Effector memory CD8-positive, alpha-beta T cell (primary cell): ENCODE data around the gene KCNAB1.

Experiments
- ATAC-seq: fragments of 150-1000 bp; cut with Tn5 transposase; replicated peaks from 2 replicates; pipeline ENCODE4 v1.10.0; 2021; ENCODE audit warnings: mild to moderate bottlenecking, moderate library complexity
- DNase-seq, 3 experiments: peaks; one replicate each; pipeline ENCODE4 v3.0.0; 2021
- H3K27ac Mint-ChIP-seq, 2 donors: one replicate each; pipeline ENCODE4 v1.8.0; 2022; ENCODE audit warnings: mild to moderate bottlenecking in 2 of 2, mixed read lengths in 2 of 2, moderate library complexity in 2 of 2
- H3K27me3 Mint-ChIP-seq, 2 donors: one replicate each; pipeline ENCODE4 v1.8.0; 2022; ENCODE audit warnings: mixed read lengths in 2 of 2
- H3K36me3 Mint-ChIP-seq: one replicate; pipeline ENCODE4 v1.8.0; 2022; ENCODE audit warnings: mild to moderate bottlenecking, moderate library complexity, mixed read lengths; ENCODE audit not compliant: insufficient read depth
- H3K4me1 Mint-ChIP-seq, 2 donors: one replicate each; pipeline ENCODE4 v1.8.0; 2022; ENCODE audit warnings: low read depth in 2 of 2, mixed read lengths in 2 of 2
- H3K4me3 Mint-ChIP-seq, 2 donors: one replicate each; pipeline ENCODE4 v1.8.0; 2022; ENCODE audit warnings: mild to moderate bottlenecking in 2 of 2, mixed read lengths in 2 of 2, moderate library complexity in 2 of 2
- H3K9me3 Mint-ChIP-seq, 2 donors: one replicate each; pipeline ENCODE4 v1.8.0; 2022; ENCODE audit warnings: mixed read lengths in 2 of 2

The KCNAB1 gene

DNA sequence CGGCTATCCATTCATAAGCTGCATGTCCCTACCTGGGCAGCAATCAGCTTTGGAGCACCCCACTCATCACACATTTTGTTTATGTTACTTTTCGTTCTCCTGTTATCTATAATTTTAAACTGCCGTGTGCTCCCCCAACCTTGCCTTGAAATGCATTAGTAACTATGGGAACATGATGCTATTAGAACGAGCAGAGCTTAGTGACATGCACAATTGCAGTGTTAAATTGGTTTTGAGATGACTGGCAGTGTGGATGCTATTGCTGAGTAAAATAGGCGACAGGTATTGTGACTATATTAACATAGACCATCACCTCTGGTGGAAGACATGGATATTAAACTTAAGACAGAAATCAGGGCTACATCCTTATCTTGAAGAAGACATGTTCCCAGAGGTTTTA lies 191.6 kb downstream of the KCNAB1 start:
- no peak for ATAC-seq
- H3K36me3 Mint-ChIP-seq, result no peaks in the 10 kb centered on the region
- H3K27ac Mint-ChIP-seq, result no peak overlapping the region
- H3K4me3 Mint-ChIP-seq, result no peak overlapping the region
- no peaks in the 10 kb centered on the region for H3K9me3 Mint-ChIP-seq
- no peak for DNase-seq
- peaks cover 25 to 26% of the 10 kb centered on the region in 2 donors for H3K27me3 Mint-ChIP-seq
- no peaks in the 10 kb centered on the region for H3K4me1 Mint-ChIP-seq

DNA sequence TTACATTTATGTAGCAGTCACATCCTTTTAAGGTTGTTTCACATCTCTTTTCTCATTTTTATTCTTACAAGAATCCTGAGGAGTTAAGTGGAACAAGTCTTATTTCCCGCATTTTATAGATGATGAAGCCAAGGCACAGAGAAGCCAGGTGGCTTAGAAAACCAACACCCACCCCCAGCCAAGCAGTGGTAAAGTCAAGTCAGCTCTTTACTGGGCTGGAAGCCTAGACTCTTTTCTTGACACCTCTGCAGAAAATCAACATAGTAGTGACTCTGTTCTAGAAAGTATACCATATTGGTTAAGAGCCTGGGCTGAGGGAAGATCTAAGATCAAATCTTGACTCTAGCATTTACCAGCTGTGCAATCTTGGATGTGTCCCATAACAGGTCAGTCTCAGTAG lies 195.7 kb downstream of the KCNAB1 start:
- peaks cover 11 to 23% of the 10 kb centered on the region in 2 donors for H3K27me3 Mint-ChIP-seq
- no peaks in the 10 kb centered on the region for H3K4me1 Mint-ChIP-seq
- no peak for ATAC-seq
- no peak for DNase-seq
- no peak overlapping the region for H3K4me3 Mint-ChIP-seq
- H3K9me3 Mint-ChIP-seq, result no peaks in the 10 kb centered on the region
- H3K27ac Mint-ChIP-seq, result no peak overlapping the region
- H3K36me3 Mint-ChIP-seq, result no peaks in the 10 kb centered on the region

DNA sequence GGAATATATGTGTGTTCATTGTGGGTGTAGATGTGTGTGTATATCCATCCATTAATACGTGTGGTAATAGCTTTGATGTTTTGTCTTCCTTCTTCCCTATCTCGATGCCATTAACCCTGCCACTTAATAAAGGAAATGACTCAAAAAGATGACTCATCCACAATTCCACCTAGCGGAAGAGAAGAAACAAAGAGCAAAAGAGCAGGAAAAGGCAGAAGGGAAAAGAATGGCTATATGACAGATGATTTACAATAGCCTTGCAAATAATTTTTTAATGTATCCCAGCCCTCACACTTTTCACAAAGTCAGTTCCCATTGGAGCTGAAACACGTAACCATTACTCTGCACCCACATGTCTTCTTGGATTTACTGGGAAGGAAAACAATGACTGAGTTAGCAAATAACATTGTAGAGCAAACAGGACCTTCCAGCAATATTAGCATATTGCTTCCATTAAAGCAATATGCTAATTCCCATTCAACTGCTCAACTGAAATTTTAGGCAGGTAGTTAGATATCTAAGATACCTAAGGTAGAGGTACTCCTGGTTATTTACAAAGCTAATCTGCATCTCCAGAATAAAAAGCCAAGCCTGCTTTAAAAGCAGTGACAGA lies 197.2 kb downstream of the KCNAB1 start:
- ATAC-seq, result no peak
- H3K4me1 Mint-ChIP-seq, result no peaks in the 10 kb centered on the region
- no peaks in the 10 kb centered on the region for H3K9me3 Mint-ChIP-seq
- no peak overlapping the region for H3K27ac Mint-ChIP-seq
- peaks cover 7 to 12% of the 10 kb centered on the region in 2 donors for H3K27me3 Mint-ChIP-seq
- H3K4me3 Mint-ChIP-seq, result no peak overlapping the region
- no peak for DNase-seq
- H3K36me3 Mint-ChIP-seq, result no peaks in the 10 kb centered on the region

DNA sequence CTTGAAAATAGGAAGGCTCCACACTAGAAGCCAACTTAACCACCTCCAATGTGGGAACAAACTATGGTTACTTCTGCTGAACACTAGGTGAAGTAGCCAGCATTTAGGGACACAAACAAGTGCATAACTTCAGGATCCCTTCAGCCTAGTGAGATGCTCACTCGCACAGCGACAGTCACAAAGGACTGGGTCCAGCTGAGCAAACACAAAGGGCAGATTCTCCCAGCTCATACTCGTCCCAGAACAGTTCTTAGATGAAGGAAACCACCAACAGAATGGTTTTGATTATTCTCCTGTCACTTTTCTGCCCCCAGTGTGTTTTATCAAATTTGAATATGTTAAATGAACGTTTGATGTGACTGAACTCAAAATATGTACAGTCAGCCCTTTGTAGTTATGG lies 201.6 kb downstream of the KCNAB1 start:
- Mint-ChIP-seq H3K27me3 (peaks cover 21 to 26% of the 10 kb centered on the region in 2 donors), H3K4me3 (no peak overlapping the region), H3K27ac (no peak overlapping the region), H3K4me1 (no peaks in the 10 kb centered on the region), H3K9me3 (no peaks in the 10 kb centered on the region), H3K36me3 (no peaks in the 10 kb centered on the region)
- DNase-seq (no peak), ATAC-seq (no peak)

DNA sequence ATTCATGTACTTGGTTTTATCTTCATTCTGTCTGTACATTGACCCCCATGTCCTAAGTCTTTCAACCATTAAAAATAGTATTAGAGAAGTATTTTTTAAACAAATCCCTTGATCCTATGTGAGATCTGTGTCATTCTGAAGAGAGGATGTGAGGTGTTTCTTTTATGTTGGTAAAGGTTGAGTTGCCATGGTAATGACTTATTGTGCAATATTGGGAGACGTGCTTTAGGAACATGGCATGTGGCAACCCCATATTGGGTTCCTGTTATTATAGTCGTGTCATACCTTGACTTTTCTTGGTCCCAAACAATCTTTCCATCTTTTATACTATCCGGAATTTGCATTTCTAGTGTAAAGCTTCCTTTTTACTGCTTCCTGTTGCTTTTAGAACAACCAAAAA lies 203.1 kb downstream of the KCNAB1 start:
- no peak overlapping the region for H3K4me3 Mint-ChIP-seq
- DNase-seq (no peak), ATAC-seq (no peak)
- peaks cover 29 to 31% of the 10 kb centered on the region in 2 donors for H3K27me3 Mint-ChIP-seq
- no peaks in the 10 kb centered on the region for H3K9me3 Mint-ChIP-seq
- H3K36me3 Mint-ChIP-seq, result no peaks in the 10 kb centered on the region
- no peaks in the 10 kb centered on the region for H3K4me1 Mint-ChIP-seq
- H3K27ac Mint-ChIP-seq, result no peak overlapping the region

DNA sequence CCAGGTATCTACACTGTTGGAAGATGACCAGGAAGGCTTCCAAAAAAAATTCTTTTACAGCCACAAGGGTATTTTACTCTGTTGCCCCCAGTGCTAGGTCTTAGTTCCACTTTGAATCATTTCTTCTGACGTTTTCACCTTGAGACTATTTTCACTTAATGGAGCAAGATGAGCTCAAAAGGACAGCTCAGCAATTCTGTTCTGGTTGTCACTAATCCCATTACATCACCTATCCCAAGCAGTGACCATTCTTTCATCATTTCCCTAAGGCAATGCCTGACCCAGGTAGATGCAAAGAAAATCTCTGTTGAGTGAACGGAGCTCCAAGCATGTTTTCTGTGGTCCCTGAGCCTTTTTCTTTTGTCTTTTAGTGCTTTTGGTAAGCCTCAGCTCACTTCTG lies 210.0 kb downstream of the KCNAB1 start:
- H3K4me1 Mint-ChIP-seq, result no peaks in the 10 kb centered on the region
- DNase-seq (no peak), ATAC-seq (no peak)
- H3K27ac Mint-ChIP-seq, result no peak overlapping the region
- H3K4me3 Mint-ChIP-seq, result no peak overlapping the region
- no peaks in the 10 kb centered on the region for H3K36me3 Mint-ChIP-seq
- H3K9me3 Mint-ChIP-seq, result no peaks in the 10 kb centered on the region
- peaks cover 48 to 53% of the 10 kb centered on the region in 2 donors for H3K27me3 Mint-ChIP-seq

DNA sequence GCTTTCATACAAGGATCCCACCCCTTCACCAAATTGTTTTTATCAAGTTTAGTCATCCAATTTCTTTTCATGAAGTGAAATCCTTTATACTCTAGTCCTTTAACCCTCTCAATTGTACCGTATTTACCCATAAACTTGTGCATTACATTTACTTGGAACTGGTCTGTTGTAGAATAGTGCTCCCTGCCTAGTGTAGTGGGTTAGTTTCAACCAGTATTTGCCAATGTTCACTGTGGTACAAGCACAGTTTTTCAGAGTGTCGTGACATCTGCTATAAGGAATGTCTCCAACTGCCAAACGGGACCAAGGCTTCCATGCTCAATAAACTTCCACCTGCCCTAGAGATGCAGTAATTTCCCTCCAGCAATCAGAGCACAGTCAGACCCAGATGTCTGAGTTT lies 211.9 kb downstream of the KCNAB1 start:
- Mint-ChIP-seq H3K27ac (no peak overlapping the region), H3K9me3 (no peaks in the 10 kb centered on the region), H3K4me3 (no peak overlapping the region), H3K36me3 (no peaks in the 10 kb centered on the region), H3K4me1 (no peaks in the 10 kb centered on the region), H3K27me3 (peaks cover 36 to 44% of the 10 kb centered on the region in 2 donors)
- no peak for DNase-seq
- ATAC-seq, result no peak

DNA sequence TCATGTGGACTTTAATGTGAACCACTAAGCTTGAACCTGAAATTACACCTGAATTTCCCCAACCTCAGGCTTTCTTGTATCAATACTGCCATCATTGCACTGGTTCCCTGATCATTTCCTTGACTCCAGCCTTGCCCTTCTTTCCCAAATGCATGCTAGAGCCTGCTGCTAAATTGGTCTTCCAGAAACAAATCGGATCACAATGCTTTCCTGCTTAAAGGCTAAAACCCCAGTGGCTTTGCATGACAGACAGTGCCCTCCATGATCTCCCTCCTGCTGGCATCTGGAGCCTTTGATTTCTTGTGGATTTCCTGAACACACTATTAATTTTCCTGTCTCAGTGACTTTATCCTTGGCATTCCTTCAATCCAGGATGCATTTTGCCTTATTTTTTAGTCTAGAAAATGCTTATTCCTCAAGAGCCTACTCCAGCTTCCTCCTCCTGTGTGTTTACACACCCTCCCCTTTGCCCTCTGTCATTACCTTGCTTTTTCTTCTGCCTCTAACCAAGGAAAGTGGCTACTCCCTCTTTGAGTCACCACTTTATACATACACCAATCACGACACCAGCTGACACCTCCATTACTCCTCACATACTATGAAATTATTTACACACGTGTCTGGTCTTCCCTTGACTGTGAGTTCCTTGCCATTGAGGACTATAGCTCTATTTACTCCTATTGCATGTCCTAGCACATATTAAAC lies 214.6 kb downstream of the KCNAB1 start:
- peaks cover 27 to 41% of the 10 kb centered on the region in 2 donors for H3K27me3 Mint-ChIP-seq
- DNase-seq (no peak), ATAC-seq (no peak)
- no peaks in the 10 kb centered on the region for H3K4me1 Mint-ChIP-seq
- H3K9me3 Mint-ChIP-seq, result no peaks in the 10 kb centered on the region
- no peaks in the 10 kb centered on the region for H3K36me3 Mint-ChIP-seq
- H3K27ac Mint-ChIP-seq, result no peak overlapping the region
- no peak overlapping the region for H3K4me3 Mint-ChIP-seq

DNA sequence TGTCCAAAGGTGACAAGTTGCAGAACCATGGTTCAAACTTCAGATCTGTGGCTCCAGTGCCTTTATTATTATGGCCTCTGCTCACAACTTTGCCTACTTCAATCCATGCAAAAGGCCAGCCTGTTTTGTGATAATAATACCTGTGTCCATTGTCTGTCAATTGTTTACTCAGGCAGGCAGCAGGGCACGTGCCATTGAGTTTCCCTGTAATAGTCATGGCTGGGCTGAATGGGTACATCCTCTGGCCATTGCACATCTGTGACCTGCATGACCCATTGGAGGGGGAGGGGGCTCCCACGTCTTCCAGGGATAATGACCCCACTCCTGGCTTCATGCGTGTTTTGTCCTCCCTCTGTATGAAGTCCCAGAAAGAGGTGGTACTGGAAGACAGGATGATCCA lies 219.1 kb downstream of the KCNAB1 start:
- Mint-ChIP-seq H3K27ac (no peak overlapping the region), H3K36me3 (no peaks in the 10 kb centered on the region), H3K4me1 (peaks cover 0 to 4% of the 10 kb centered on the region in 2 donors), H3K9me3 (no peaks in the 10 kb centered on the region), H3K27me3 (peaks cover 32 to 80% of the 10 kb centered on the region in 2 donors), H3K4me3 (no peak overlapping the region)
- ATAC-seq, result no peak
- DNase-seq, result no peak

DNA sequence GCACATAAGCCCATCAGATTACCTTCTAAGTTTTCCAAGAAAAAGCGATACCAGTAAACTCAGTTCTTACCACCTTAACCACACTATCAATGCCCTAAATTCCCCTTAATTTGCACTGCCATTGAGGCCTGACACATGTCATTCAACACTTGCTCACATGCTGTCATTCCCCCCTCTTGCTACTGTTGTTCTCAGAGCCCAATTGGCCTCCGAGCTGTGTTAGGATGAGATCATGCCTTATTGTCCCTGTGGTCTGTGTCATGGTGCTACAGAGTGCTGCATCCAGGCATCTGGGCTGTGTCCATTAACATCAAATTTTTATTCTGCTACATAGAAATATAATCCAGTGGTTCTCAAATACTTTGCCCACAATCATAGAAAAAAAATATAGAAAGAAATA lies 221.0 kb downstream of the KCNAB1 start:
- H3K4me3 Mint-ChIP-seq, result no peak overlapping the region
- no peaks in the 10 kb centered on the region for H3K9me3 Mint-ChIP-seq
- no peak for ATAC-seq
- no peak for DNase-seq
- H3K4me1 Mint-ChIP-seq, result peaks cover 0 to 4% of the 10 kb centered on the region in 2 donors
- no peaks in the 10 kb centered on the region for H3K36me3 Mint-ChIP-seq
- no peak overlapping the region for H3K27ac Mint-ChIP-seq
- peaks cover 30 to 87% of the 10 kb centered on the region in 2 donors for H3K27me3 Mint-ChIP-seq

DNA sequence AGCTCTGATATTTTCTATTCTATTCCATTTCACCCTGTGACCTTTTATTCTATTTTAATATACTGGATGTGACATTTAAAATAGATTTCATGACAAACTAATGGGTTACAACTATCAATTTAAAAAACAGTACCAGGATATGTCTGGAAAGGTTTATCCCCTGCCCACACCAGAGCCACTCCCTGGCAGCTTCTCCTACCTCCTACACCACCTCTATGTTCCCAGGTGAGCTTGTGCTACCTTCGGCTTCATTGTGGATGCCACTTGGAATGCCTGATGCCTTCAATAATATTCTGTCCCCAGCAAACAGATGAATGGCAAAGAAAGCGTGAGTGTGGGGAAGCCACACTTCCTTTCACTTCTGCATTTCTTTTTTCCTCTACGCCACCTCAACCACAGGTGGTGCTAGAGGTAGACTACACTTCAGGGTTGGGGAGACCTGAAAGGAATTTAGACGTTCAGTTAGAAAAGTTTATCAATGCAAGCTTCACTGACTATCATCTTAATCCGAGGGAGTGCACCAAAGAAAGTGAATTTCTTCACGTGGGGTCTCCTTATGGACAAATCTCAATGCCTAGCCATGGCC lies 221.5 kb downstream of the KCNAB1 start:
- peaks cover 0 to 4% of the 10 kb centered on the region in 2 donors for H3K4me1 Mint-ChIP-seq
- DNase-seq (no peak), ATAC-seq (no peak)
- no peaks in the 10 kb centered on the region for H3K36me3 Mint-ChIP-seq
- H3K27ac Mint-ChIP-seq, result no peak overlapping the region
- H3K9me3 Mint-ChIP-seq, result no peaks in the 10 kb centered on the region
- H3K27me3 Mint-ChIP-seq, result peaks cover 30 to 82% of the 10 kb centered on the region in 2 donors
- no peak overlapping the region for H3K4me3 Mint-ChIP-seq

DNA sequence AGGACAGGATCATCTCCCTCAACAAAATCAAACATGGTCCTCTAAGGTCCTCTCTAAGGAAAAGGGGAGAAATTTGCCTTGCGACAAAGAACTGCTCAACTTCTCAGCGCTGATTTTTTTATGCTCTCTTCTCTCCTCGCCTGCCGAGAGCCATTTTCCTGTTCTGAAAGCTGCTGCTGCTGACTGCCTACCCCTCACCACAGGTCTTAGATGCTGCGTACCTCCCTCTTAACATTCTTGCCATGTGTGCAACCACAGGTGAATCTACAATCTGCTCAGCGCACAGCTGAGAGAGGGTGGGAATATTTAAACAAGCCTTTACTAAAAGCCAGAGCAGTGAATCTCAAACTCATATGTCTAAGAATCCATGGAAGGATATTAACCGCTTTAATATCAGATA lies 223.8 kb downstream of the KCNAB1 start:
- ATAC-seq (no peak), DNase-seq (no peak)
- no peaks in the 10 kb centered on the region for H3K9me3 Mint-ChIP-seq
- H3K4me3 Mint-ChIP-seq, result no peak overlapping the region
- H3K36me3 Mint-ChIP-seq, result no peaks in the 10 kb centered on the region
- H3K4me1 Mint-ChIP-seq, result peaks cover 0 to 4% of the 10 kb centered on the region in 2 donors
- no peak overlapping the region for H3K27ac Mint-ChIP-seq
- peaks cover 30 to 64% of the 10 kb centered on the region in 2 donors for H3K27me3 Mint-ChIP-seq

DNA sequence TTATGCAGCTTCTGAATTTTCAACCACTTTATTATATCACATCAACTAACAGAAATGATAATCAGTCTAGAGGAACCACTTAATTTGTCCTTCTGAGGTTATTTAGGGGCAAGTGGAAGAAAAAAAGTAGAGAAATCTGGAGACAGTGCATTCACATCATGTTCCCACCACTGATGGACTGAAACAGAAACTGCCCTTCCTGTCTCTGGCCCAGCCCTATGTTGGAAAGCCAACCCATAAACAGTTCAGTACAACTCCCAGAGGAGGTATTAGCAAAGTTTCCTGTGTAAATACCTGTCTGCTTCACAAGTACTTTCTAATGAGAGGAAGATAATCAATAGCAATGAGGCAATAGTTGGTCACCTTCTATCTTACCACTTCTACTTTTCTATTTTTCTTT lies 228.7 kb downstream of the KCNAB1 start:
- H3K27me3 Mint-ChIP-seq, result peaks cover 16 to 40% of the 10 kb centered on the region in 2 donors
- no peak overlapping the region for H3K27ac Mint-ChIP-seq
- H3K36me3 Mint-ChIP-seq, result no peaks in the 10 kb centered on the region
- peaks cover 0 to 1% of the 10 kb centered on the region in 2 donors for H3K4me1 Mint-ChIP-seq
- DNase-seq (no peak), ATAC-seq (no peak)
- no peaks in the 10 kb centered on the region for H3K9me3 Mint-ChIP-seq
- H3K4me3 Mint-ChIP-seq, result no peak overlapping the region

DNA sequence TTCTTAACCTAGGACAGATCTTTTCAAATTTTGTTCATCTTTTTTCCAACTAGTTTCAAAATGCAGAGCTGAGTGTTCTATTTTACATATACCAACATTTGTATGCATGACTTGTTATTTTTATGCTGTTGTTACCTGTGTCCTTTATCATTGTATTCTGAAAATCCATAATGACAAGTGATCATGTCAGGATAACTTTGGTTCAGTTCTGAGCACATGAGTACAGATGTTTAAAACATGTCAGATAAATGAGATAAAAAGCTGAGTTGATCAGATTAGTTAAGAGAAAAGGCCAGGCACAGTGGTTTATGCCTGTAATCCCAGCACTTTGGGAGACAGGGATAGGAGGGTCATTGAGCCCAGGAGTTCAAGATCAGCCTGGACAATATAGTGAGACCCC lies 229.6 kb downstream of the KCNAB1 start:
- Mint-ChIP-seq H3K4me3 (no peak overlapping the region), H3K4me1 (peaks cover 0 to 1% of the 10 kb centered on the region in 2 donors), H3K27ac (no peak overlapping the region), H3K27me3 (peaks cover 12 to 32% of the 10 kb centered on the region in 2 donors), H3K9me3 (no peaks in the 10 kb centered on the region), H3K36me3 (no peaks in the 10 kb centered on the region)
- DNase-seq (no peak), ATAC-seq (no peak)
